Measurements from ENCODE around the gene PPTC7. TPM values are rescaled to one million over a fixed set of nuclear protein-coding genes. Genes with fewer than 3 reads are reported as not detected.

PPTC7 gene
- total and polyA plus RNA-seq, 2 of the 13 experiments (the other 11 are each of a cell fraction or from before 2014, with no cell fraction given), result 4.8 to 12.3 TPM

DNA sequence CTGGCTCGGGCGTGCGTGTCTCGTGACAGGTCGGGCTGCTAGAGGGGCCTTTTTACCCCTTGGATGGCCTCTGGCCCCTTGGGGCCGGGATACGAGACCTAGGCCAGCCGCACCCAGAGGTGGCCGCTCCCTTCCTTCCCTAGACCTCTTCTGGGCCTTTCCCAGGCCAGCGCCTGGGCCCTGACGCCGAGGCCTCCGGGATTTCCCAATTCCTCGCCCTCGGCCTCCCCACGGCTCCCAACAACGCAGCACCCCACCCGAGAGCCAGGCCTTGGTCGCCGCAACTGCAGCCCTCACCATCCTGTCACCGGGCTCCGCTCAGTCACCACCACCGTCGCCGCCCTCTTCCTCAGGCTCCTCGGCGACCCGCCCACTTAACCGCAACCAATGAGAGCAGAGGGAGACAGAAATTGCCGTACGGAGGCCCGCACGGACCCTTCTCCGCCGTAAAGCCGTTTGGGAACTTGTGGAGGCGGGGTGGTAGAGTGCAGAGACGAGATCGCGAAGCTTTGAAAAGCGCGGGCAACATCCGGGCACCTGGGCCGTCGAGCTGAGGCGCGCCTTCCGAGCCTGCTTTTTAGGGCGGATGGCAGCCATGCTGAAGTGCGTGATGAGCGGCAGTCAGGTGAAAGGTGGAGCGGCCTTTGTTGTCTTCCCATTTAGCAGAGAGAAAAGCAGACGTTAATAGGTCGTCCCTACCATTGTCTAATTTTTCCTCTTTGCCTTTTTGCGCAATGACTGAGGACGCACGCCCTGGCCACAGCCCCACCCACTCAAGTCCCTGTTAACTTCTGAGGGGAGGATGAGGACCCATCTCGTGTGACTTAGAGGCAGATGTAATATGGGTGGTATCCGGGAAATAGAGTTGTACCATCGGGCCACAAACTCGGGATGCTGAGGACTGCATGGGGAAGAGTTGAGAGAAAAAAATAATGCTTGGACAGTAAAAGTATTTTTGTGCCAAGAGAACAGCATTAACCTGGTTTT, 81.1 kb downstream of the PPTC7 start, which contains the start of the genes RAD9B and VPS29 (continued):
- TF ChIP-seq, protein P1, sequence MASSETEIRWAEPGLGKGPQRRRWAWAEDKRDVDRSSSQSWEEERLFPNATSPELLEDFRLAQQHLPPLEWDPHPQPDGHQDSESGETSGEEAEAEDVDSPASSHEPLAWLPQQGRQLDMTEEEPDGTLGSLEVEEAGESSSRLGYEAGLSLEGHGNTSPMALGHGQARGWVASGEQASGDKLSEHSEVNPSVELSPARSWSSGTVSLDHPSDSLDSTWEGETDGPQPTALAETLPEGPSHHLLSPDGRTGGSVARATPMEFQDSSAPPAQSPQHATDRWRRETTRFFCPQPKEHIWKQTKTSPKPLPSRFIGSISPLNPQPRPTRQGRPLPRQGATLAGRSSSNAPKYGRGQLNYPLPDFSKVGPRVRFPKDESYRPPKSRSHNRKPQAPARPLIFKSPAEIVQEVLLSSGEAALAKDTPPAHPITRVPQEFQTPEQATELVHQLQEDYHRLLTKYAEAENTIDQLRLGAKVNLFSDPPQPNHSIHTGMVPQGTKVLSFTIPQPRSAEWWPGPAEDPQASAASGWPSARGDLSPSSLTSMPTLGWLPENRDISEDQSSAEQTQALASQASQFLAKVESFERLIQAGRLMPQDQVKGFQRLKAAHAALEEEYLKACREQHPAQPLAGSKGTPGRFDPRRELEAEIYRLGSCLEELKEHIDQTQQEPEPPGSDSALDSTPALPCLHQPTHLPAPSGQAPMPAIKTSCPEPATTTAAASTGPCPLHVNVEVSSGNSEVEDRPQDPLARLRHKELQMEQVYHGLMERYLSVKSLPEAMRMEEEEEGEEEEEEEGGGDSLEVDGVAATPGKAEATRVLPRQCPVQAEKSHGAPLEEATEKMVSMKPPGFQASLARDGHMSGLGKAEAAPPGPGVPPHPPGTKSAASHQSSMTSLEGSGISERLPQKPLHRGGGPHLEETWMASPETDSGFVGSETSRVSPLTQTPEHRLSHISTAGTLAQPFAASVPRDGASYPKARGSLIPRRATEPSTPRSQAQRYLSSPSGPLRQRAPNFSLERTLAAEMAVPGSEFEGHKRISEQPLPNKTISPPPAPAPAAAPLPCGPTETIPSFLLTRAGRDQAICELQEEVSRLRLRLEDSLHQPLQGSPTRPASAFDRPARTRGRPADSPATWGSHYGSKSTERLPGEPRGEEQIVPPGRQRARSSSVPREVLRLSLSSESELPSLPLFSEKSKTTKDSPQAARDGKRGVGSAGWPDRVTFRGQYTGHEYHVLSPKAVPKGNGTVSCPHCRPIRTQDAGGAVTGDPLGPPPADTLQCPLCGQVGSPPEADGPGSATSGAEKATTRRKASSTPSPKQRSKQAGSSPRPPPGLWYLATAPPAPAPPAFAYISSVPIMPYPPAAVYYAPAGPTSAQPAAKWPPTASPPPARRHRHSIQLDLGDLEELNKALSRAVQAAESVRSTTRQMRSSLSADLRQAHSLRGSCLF (CRISPR knock-in tag; IDR thresholded peaks at IDR 0.05; ENCODE audit: borderline replicate concordance), result 0 out of 2 replicates have a peak, but pooled peaks have one; percentile 69
- TF ChIP-seq, protein P2, sequence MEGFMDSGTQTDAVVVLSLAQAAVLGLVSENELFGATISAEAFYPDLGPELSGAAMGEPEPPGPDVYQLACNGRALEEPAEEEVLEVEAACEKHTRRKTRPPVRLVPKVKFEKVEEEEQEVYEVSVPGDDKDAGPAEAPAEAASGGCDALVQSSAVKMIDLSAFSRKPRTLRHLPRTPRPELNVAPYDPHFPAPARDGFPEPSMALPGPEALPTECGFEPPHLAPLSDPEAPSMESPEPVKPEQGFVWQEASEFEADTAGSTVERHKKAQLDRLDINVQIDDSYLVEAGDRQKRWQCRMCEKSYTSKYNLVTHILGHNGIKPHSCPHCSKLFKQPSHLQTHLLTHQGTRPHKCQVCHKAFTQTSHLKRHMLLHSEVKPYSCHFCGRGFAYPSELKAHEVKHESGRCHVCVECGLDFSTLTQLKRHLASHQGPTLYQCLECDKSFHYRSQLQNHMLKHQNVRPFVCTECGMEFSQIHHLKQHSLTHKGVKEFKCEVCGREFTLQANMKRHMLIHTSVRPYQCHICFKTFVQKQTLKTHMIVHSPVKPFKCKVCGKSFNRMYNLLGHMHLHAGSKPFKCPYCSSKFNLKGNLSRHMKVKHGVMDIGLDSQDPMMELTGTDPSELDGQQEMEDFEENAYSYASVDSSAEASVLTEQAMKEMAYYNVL (CRISPR knock-in tag; IDR thresholded peaks at IDR 0.05; ENCODE audit: borderline replicate concordance), result peak; percentile 83
- peak; percentile 80; the same call in 1 of the 2 replicates for TF ChIP-seq BRCA1 (CRISPR knock-in tag; IDR thresholded peaks at IDR 0.05)
- TF ChIP-seq ZNF563 (CRISPR knock-in tag; IDR thresholded peaks at IDR 0.05), result peak; percentile 98
- TF ChIP-seq KLF9 (CRISPR knock-in tag; IDR thresholded peaks at IDR 0.05; ENCODE audit: low read depth), result peak; percentile 97
- TF ChIP-seq ZNF546 (CRISPR knock-in tag; conservative IDR thresholded peaks at IDR 0.05), result peak; percentile 98
- peak; percentile 93; the same call in 1 of the 2 replicates for TF ChIP-seq KDM3A (CRISPR knock-in tag; IDR thresholded peaks at IDR 0.05; ENCODE audit: low read depth)
- no peak for TF ChIP-seq ZNF207 (IDR thresholded peaks at IDR 0.05; ENCODE audit: borderline replicate concordance)
- TF ChIP-seq HCFC1 (IDR thresholded peaks at IDR 0.05; ENCODE audit: low read depth, low read length), result peak; percentile 51
- no peak for TF ChIP-seq ZNF432 (CRISPR knock-in tag; IDR thresholded peaks at IDR 0.05; ENCODE audit: borderline replicate concordance)
- no peak for TF ChIP-seq LCORL (IDR thresholded peaks at IDR 0.05)
- peak; percentile 78 for TF ChIP-seq LCORL (CRISPR knock-in tag; IDR thresholded peaks at IDR 0.05)
- TF ChIP-seq, protein P3, sequence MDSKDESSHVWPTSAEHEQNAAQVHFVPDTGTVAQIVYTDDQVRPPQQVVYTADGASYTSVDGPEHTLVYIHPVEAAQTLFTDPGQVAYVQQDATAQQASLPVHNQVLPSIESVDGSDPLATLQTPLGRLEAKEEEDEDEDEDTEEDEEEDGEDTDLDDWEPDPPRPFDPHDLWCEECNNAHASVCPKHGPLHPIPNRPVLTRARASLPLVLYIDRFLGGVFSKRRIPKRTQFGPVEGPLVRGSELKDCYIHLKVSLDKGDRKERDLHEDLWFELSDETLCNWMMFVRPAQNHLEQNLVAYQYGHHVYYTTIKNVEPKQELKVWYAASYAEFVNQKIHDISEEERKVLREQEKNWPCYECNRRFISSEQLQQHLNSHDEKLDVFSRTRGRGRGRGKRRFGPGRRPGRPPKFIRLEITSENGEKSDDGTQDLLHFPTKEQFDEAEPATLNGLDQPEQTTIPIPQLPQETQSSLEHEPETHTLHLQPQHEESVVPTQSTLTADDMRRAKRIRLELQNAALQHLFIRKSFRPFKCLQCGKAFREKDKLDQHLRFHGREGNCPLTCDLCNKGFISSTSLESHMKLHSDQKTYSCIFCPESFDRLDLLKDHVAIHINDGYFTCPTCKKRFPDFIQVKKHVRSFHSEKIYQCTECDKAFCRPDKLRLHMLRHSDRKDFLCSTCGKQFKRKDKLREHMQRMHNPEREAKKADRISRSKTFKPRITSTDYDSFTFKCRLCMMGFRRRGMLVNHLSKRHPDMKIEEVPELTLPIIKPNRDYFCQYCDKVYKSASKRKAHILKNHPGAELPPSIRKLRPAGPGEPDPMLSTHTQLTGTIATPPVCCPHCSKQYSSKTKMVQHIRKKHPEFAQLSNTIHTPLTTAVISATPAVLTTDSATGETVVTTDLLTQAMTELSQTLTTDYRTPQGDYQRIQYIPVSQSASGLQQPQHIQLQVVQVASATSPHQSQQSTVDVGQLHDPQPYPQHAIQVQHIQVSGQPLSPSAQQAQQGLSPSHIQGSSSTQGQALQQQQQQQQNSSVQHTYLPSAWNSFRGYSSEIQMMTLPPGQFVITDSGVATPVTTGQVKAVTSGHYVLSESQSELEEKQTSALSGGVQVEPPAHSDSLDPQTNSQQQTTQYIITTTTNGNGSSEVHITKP (CRISPR knock-in tag; IDR thresholded peaks at IDR 0.05; ENCODE audit: low read depth), result peak; percentile 48; the same call in 1 of the 2 replicates
- peak; percentile 99 for TF ChIP-seq ZNF766 (CRISPR knock-in tag; IDR thresholded peaks at IDR 0.05; ENCODE audit: borderline replicate concordance)
- TF ChIP-seq RELA (CRISPR knock-in tag; IDR thresholded peaks at IDR 0.05), result no peak
- TF ChIP-seq, protein P4, sequence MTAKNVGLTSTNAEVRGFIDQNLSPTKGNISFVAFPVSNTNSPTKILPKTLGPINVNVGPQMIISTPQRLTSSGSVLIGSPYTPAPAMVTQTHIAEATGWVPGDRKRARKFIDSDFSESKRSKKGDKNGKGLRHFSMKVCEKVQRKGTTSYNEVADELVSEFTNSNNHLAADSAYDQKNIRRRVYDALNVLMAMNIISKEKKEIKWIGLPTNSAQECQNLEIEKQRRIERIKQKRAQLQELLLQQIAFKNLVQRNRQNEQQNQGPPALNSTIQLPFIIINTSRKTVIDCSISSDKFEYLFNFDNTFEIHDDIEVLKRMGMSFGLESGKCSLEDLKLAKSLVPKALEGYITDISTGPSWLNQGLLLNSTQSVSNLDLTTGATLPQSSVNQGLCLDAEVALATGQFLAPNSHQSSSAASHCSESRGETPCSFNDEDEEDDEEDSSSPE (CRISPR knock-in tag; IDR thresholded peaks at IDR 0.05), result peak; percentile 100
- peak; percentile 85; the same call in 1 of the 2 replicates for TF ChIP-seq ZNF30 (CRISPR knock-in tag; IDR thresholded peaks at IDR 0.05)
